ENCODE data around the gene PRSS2.
"Not testable (repeated sequence)": the region's sequence is repeated elsewhere in the genome, so short reads cannot be mapped to it uniquely, and the experiment has no call there.

The PRSS2 gene

GRCh38 chr7:142770661-142771352 is at the start of gene PRSS2:
Gene PRSS2 (plus strand): TSS chr7:142770970. CDS start chr7:142770983, 13 bp downstream.
- no peak for DNase-seq

- DNase-seq, result no peak
Measured at GRCh38 chr7:142720986-142721385, 49.8 kb upstream of the PRSS2 start.

DNA sequence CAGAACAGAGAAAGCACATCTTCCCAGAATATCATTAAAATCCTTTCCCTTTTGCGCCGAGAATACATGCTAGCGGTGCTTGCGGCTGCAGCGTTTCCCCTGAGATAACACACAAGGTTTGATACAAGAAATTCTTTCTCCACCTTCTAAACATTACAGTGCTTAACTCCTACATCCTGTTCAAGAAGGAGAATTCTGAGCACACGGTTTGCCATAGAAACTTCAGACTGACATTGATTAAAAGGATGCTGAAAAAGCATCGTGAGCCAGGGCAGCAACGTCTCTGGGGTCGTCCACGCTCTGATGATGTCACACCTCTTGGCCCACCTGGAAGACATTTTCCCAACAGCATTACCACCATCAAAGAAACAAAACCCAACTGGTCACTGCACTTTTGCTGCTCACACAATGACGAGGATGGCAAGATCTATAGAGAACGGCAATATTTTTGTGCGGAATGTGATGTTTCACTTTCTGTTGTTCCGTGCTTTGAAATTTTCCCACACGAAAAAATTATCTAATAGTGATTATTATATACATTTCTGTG is 48.4 kb upstream of the PRSS2 start:
- DNase-seq, result no peak

- DNase-seq, result no peak
Measured at GRCh38 chr7:142733271-142733670, 37.5 kb upstream of the PRSS2 start.

DNA sequence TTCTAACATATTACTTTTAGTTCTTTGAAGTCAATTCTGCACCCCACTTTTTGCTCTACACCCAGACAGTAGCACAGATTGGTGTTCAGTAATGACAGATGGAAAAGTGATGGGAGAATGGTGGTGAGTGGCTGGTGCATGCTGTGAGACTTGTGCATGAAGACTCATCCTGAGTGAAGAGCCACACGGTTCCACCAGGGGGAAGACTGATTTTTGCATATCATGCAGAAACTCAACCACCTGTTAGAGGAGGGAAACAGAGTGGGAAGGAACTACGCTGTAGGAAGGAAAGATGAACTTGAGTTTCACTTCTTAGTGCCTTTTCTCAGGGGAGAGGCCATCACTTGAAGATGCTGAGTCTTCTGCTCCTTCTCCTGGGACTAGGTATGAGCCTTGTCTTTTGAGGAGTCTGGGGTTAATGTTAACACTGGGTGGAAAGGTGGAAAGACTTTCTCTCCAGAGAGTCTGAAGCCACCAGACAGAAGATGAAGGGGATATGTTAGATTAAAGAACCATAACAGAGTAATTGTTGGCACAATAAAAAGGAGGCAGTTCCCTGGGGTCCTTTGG is 30.8 kb upstream of the PRSS2 start:
- no peak for DNase-seq

- no peak for DNase-seq
Measured at GRCh38 chr7:142740786-142741185, 30.0 kb upstream of the PRSS2 start.

DNA sequence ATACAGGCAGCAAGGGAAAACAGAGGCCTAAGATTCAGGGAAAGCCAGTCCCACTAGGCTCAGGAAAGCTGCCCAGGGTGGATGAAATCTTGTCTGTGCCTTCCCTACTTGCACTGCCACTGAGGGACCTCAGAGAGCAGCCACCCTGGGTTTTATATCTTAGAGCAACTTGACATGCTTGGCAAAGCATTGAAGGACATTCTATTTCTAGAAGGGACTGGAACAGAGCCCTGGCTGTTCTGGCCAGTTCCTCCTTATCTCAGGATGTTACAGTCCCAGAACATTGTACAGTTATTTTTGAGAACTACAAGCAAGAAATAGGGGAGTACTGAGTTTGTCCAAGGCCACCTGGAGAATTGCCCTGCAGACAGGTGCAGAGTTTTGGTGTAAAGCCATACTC is 28.8 kb upstream of the PRSS2 start:
- DNase-seq, result not testable (repeated sequence)

- DNase-seq, result no peak
Measured at GRCh38 chr7:142745091-142745635, 25.6 kb upstream of the PRSS2 start.

GRCh38 chr7:142745745-142746144 is 25.0 kb upstream of the PRSS2 start:
- no peak for DNase-seq

GRCh38 chr7:142746264-142746663 is 24.5 kb upstream of the PRSS2 start:
- DNase-seq, result no peak

- DNase-seq, result not testable (repeated sequence)
Measured at GRCh38 chr7:142748410-142748809, 22.4 kb upstream of the PRSS2 start.

DNA sequence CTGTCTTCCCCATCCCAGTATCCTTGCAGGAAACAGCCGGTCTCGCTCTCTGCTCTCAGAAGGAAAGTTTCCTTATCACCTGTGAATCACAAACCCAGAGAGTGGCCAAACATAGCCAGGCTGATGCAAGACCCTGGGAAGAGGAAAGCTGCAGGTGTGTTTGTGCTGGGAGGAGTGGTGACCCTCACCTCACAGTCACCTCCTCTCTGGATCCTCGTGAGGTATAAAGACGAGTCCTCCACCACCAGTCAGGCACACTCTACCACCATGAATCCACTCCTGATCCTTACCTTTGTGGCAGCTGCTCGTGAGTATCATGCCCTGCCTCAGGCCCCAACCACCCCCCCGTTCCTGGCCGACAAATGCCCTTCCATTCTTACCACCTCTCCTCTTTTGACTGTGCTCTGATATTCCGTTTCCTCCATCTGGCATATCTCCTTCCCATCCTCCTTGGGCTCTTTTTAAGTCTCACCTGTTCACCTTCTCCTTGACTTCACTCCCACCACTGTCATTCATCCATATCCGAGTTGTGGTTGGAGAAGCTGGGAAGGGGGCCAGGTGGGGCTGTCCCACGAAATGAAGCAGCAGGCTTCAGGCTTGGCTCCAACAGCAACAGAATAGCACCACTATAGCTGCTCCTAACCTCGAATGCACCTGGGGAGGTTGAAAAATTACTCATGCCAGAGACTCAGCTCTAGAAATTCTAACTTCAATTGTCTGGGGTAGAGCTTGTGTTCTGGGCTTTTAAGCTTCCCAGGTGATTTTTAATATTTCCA is 21.4 kb upstream of the PRSS2 start, which contains the start of gene PRSS1:
Gene PRSS1, plus strand, starts transcription at position 255 of the 776 bp plus-strand sequence. Its CDS starts 13 bp downstream, at position 268.
- no peak for DNase-seq

DNA sequence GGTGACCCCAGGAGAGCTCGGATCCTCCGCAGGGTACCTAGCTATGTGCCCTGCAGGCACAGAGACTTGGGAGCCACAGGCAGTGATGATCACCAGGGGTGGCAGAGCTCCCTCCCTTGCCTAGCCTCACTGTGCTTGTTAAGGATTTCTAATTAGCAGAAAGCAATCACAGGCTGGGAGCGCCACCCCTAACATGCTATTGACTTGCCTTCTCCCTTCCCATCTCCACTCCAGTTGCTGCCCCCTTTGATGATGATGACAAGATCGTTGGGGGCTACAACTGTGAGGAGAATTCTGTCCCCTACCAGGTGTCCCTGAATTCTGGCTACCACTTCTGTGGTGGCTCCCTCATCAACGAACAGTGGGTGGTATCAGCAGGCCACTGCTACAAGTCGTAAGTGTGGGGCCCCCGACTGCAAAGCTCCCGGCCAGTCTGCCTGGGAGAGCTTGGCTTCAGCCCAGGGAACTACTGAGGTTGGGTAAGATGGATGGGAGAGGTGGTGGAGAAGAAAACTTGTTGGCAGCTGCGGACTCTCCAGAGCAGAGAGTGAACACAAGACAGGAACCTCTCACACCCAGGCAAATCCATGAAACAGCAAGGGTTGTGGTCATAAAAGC is 20.3 kb upstream of the PRSS2 start:
- no peak for DNase-seq

GRCh38 chr7:142751526-142752175 is 19.1 kb upstream of the PRSS2 start:
- not testable (repeated sequence) for DNase-seq

GRCh38 chr7:142752376-142753225 is 18.2 kb upstream of the PRSS2 start:
- no peak for DNase-seq

DNA sequence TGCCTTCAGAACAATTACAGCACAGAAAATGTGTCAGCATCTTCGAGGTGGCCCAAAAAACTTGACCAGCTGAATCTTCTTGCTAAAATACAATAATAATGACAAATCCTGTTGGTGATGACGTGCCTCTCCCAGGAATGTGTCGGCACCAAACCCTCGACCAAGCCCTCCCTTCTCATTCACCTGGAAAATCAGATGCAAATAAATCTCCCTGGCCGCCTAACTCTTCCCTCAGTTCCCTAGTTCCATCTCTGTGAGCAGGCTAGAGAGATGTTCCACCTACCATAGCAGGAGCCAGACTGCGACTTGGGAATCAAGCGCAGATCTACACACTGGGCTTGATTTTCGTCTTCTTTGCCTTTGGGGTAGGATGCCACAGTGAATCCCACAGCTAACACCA is 17.4 kb upstream of the PRSS2 start:
- DNase-seq, result no peak

- DNase-seq, result not testable (repeated sequence)
Measured at GRCh38 chr7:142753925-142754491, 16.8 kb upstream of the PRSS2 start.

DNA sequence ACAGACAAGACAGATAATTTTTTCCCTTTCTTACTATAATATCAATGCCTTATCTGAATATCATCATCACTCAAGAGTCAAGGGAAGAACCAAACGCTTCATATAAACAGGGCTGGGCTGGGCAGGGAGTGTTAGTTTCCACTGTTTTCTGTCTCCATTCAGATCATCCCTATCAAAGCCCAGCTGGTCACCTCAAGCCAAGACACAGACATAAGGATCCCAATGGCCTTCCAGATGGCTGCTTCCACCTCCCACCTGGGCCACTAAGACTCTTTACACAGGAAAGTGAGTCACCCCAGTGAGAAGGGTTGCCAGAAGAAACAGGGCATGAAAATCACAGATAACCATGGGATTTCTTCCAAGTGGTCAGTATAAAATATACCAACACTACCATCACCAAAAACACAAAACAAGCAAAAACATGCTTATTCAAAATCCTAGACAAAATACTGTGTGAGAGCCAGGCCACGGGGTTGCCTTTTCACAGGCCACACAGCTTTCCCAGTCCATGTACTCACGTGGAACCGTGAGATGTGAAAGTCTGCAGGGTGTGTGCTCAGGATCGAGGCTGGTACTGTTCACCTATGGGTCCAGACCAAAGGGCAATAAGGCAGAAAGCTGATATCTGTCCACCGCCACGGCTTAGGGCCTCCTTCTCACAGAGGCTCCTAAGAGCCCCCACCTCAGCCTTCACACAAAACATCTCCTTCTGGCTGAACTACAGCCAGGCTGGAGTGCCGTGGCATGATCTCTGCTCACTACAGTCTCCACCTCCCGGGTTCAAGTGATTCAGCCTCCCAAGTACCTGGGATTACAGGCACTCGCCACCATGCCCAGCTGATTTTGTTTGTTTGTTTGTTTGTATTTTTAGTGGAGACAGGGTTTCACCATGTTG is 15.8 kb upstream of the PRSS2 start:
- no peak for DNase-seq

DNA sequence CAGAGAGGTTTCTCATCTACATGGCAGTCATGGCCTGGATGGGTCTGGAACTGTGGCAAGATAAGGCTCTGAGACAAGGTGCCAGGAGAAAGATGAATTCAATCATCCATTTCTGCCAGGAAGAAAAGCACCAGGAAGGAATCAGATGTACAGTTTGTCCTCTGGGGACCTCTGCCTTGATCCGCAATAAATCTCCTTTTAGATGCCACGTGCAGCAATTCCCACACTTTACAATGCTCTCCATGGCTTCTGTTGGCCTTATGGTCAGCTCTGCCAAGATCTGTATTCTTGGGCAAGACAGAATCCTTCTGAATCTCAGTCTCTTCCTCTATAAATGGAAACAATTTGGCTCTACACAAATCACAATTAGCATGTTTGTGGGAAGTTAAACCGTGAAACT is 12.5 kb upstream of the PRSS2 start:
- not testable (repeated sequence) for DNase-seq

GRCh38 chr7:142759433-142759832 is 11.3 kb upstream of the PRSS2 start:
- DNase-seq, result no peak
